Ascending aorta (tissue), 2 donors: ENCODE results near the gene MUC5B. TPM values are rescaled to one million over a fixed set of nuclear protein-coding genes. Genes with fewer than 3 reads are reported as not detected.

Experiments
- DNase-seq, 2 donors: peaks; one replicate each; pipeline ENCODE4 v3.0.0-alpha.2; 2019; ENCODE audit warnings: low spot score in 2 of 2
- H3K27ac ChIP-seq, 2 donors: fragments of 200-600 bp; sonication (generic); one replicate each; pipeline ENCODE4 v1.5.1; 2016 to 2017; ENCODE audit warnings: mild to moderate bottlenecking in 1 of 2
- H3K27me3 ChIP-seq: fragments of 200-600 bp; sonication (generic); one replicate; pipeline ENCODE4 v1.5.1; 2017
- H3K36me3 ChIP-seq, 2 donors: fragments of 200-600 bp; sonication (generic); one replicate each; pipeline ENCODE4 v1.5.1; 2016
- H3K4me1 ChIP-seq, 2 donors: fragments of 200-600 bp; sonication (generic); one replicate each; pipeline ENCODE4 v1.5.1; 2016 to 2017; ENCODE audit warnings: mild to moderate bottlenecking in 1 of 2
- H3K4me3 ChIP-seq, 2 donors: fragments of 200-600 bp; sonication (generic); one replicate each; pipeline ENCODE4 v1.5.1; 2016 to 2017; ENCODE audit warnings: mild to moderate bottlenecking in 1 of 2
- H3K9me3 ChIP-seq, 2 donors: fragments of 200-600 bp; sonication (generic); one replicate each; pipeline ENCODE4 v1.5.1; 2016
- intact Hi-C: fragments of 100-400 bp; cut with DNase I; formaldehyde crosslinking; loops from one replicate; pipeline ENCODE4 v1.15.1; 2023
- total RNA-seq: library from RNA; depleted of rRNA; stranded (reverse); fragments of >200 nt; gene quantifications from one replicate; pipeline ENCODE4 v1.1.0, GENCODE V29; 2016
- TF ChIP-seq, protein P1 (sequence below), 3 experiments: fragments of 200-600 bp in 2 of 3; fragments of 450-650 bp in 1 of 3; sonication (generic) in 2 of 3; IDR thresholded peaks; one replicate each; pipeline ENCODE4 v1.5.1; 2016 to 2019; ENCODE audit warnings: antibody characterized with exemption in 3 of 3, mild to moderate bottlenecking in 1 of 3, moderate library complexity in 1 of 3

MUC5B gene
- total RNA-seq, 1 donor from 2014 or later = under 0.01 TPM

DNA sequence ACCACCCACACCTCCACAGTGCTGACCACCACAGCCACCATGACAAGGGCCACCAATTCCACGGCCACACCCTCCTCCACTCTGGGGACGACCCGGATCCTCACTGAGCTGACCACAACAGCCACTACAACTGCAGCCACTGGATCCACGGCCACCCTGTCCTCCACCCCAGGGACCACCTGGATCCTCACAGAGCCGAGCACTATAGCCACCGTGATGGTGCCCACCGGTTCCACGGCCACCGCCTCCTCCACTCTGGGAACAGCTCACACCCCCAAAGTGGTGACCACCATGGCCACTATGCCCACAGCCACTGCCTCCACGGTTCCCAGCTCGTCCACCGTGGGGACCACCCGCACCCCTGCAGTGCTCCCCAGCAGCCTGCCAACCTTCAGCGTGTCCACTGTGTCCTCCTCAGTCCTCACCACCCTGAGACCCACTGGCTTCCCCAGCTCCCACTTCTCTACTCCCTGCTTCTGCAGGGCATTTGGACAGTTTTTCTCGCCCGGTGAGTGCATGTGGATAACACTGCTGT lies 28.4 kb downstream of the MUC5B start:
- intact Hi-C loops = no loop called here
- no peak overlapping the region for H3K27ac ChIP-seq
- H3K4me1 ChIP-seq = no peaks in the 10 kb centered on the region
- no peaks in the 10 kb centered on the region for H3K27me3 ChIP-seq
- TF ChIP-seq, protein P1, sequence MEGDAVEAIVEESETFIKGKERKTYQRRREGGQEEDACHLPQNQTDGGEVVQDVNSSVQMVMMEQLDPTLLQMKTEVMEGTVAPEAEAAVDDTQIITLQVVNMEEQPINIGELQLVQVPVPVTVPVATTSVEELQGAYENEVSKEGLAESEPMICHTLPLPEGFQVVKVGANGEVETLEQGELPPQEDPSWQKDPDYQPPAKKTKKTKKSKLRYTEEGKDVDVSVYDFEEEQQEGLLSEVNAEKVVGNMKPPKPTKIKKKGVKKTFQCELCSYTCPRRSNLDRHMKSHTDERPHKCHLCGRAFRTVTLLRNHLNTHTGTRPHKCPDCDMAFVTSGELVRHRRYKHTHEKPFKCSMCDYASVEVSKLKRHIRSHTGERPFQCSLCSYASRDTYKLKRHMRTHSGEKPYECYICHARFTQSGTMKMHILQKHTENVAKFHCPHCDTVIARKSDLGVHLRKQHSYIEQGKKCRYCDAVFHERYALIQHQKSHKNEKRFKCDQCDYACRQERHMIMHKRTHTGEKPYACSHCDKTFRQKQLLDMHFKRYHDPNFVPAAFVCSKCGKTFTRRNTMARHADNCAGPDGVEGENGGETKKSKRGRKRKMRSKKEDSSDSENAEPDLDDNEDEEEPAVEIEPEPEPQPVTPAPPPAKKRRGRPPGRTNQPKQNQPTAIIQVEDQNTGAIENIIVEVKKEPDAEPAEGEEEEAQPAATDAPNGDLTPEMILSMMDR (IDR thresholded peaks at IDR 0.05) = no peak
- H3K36me3 ChIP-seq = no peaks in the 10 kb centered on the region
- H3K4me3 ChIP-seq = no peak overlapping the region
- no peaks in the 10 kb centered on the region for H3K9me3 ChIP-seq
- DNase-seq = no peak

DNA sequence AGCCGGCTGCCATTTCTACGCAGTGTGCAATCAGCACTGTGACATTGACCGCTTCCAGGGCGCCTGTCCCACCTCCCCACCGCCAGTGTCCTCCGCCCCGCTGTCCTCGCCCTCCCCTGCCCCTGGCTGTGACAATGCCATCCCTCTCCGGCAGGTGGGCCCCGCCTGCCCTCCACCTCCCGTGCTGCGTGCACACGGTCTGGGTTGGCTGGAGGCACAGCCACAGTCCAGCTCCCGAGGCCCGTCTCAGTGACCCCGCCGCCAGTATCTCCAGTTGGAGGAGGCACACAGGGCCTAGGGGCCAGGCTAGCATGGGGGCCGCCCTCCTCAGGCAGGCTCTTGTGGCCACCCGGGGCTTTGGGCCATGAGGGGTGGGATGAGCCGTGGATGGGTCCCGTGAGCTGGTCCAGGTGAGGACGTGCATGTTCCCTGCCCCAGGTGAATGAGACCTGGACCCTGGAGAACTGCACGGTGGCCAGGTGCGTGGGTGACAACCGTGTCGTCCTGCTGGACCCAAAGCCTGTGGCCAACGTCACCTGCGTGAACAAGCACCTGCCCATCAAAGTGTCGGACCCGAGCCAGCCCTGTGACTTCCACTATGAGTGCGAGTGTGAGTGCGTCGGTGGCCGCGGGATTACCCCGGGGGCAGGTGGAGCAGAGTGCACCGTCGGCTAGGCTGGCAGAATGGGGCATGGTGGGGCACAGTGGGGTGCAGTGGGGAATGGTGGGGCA lies 29.7 kb downstream of the MUC5B start:
- no peak for DNase-seq
- intact Hi-C loops = no loop called here
- H3K9me3 ChIP-seq = no peaks in the 10 kb centered on the region
- TF ChIP-seq, protein P1 (IDR thresholded peaks at IDR 0.05) = no peak
- H3K4me1 ChIP-seq = no peaks in the 10 kb centered on the region
- no peak overlapping the region for H3K4me3 ChIP-seq
- no peak overlapping the region for H3K27ac ChIP-seq
- no peaks in the 10 kb centered on the region for H3K36me3 ChIP-seq
- no peaks in the 10 kb centered on the region for H3K27me3 ChIP-seq

DNA sequence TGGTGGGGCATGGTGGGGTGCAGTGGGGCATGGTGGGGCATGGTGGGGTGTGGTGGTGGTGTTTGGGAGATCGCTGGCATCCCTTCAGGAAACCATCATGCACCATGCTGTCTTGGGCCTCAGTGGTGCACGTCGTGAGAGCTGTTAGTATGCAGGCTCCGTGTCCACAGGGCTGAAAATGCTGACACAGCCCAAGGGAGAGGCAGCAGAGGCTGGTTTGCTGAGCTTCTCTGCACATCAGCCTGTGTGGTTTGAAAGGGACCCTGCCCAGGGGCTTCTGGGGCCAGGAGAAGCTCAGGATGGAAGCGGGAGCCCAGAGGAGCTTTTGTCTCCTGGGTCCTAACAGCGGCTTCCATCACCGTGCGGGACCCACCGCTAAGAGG lies 30.2 kb downstream of the MUC5B start:
- intact Hi-C loops = no loop called here
- Histone ChIP-seq H3K36me3 (no peaks in the 10 kb centered on the region), H3K4me3 (no peak overlapping the region), H3K4me1 (no peaks in the 10 kb centered on the region), H3K9me3 (no peaks in the 10 kb centered on the region), H3K27me3 (no peaks in the 10 kb centered on the region), H3K27ac (no peak overlapping the region)
- TF ChIP-seq, protein P1 (IDR thresholded peaks at IDR 0.05) = no peak
- DNase-seq = no peak

DNA sequence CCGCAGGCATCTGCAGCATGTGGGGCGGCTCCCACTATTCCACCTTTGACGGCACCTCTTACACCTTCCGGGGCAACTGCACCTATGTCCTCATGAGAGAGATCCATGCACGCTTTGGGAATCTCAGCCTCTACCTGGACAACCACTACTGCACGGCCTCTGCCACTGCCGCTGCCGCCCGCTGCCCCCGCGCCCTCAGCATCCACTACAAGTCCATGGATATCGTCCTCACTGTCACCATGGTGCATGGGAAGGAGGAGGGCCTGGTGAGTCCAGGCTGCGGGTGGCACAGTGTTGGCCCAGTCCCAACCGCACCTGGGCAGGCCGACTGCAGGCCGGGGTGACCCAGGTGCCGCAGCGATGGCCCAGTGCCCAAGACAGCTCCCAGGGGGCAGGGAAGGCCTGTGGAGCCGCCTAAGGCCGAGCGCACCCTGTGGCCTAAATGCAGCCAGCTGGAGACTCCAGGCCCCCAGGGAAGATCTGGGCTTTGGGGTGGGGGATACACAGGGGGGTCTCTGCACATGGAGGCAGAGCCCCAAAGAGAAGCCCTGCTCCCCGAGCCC lies 31.3 kb downstream of the MUC5B start:
- Histone ChIP-seq H3K27me3 (no peaks in the 10 kb centered on the region), H3K9me3 (no peaks in the 10 kb centered on the region), H3K4me3 (no peak overlapping the region), H3K27ac (no peak overlapping the region), H3K36me3 (no peaks in the 10 kb centered on the region), H3K4me1 (no peaks in the 10 kb centered on the region)
- no peak for DNase-seq
- intact Hi-C loops = no loop called here
- TF ChIP-seq, protein P1 (IDR thresholded peaks at IDR 0.05) = no peak

DNA sequence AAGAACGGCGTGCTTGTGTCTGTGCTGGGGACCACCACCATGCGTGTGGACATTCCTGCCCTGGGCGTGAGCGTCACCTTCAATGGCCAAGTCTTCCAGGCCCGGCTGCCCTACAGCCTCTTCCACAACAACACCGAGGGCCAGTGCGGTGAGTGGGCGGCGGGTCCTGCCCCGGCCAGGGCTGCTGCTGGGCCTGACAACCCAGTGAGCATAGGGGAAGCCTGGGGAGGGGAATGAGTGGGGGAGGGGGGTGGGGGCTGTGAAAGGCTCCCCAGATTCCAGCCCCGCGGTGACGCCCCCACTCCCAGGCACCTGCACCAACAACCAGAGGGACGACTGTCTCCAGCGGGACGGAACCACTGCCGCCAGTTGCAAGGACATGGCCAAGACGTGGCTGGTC lies 31.9 kb downstream of the MUC5B start:
- TF ChIP-seq, protein P1 (IDR thresholded peaks at IDR 0.05) = no peak
- no peak for DNase-seq
- no peak overlapping the region for H3K4me3 ChIP-seq
- H3K36me3 ChIP-seq = no peaks in the 10 kb centered on the region
- no peaks in the 10 kb centered on the region for H3K4me1 ChIP-seq
- no peaks in the 10 kb centered on the region for H3K27me3 ChIP-seq
- no peak overlapping the region for H3K27ac ChIP-seq
- no peaks in the 10 kb centered on the region for H3K9me3 ChIP-seq
- intact Hi-C loops = no loop called here
